ENCODE data around the gene MMD2. TPM values are rescaled to one million over a fixed set of nuclear protein-coding genes. Genes with fewer than 3 reads are reported as not detected.

The MMD2 gene
- total and polyA plus RNA-seq, 2 donors (not counting 3 experiments of a cell fraction or from before 2014, with no cell fraction given) = not detected

DNA sequence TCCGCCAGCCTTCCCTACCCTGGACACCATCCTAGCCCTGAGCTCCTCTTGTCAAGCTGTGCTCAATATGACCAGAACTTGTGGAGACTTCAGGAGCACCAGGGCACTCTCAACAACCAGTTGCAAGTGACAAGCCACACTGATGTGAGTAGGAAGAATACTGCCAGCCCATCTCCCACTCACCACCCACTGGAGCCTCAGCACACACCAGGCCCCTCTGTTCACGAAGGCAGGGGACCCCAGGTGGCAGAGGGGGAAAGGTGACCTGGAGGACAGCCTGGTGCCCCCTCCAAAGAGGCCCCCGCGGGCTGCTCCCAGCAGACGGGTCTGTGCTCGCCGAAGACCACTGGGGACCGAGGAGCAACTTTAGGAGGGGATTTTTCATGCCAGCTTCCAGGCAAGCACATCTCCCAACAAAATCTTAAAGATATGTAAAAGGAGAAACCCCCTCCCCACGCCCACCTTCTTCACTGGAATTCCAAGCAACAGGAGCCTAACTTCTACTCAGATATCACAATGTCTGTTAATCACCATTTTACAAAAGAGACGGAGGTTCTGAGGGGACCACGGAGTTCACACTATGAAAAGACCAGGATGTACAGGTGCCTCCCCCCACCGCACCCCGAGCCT lies 1.0 kb downstream of the MMD2 start:
- no peaks in the 10 kb centered on the region for H3K4me1 ChIP-seq (ENCODE audit: control insufficient read depth, extremely low read depth, insufficient read depth, low read length)
- no peak overlapping the region for H2AFZ ChIP-seq (ENCODE audit: low read depth, low read length)
- no peaks in the 10 kb centered on the region for H4K20me1 ChIP-seq (replicated peaks; ENCODE audit: control insufficient read depth, extremely low read depth, insufficient read depth, low read length)
- ChIA-PET CTCF (no interaction called here), POLR2A (no interaction called here)
- intact Hi-C loops (cut with micrococcal nuclease) (no loop called here), dilution Hi-C loops (cut with MboI; ENCODE audit: extremely low pct_ligation_motif_present, low sequenced_read_pairs) (no loop called here)
- no TSS peak for BruUV-seq (replicated peaks)
- FAIRE-seq (no peak), DNase-seq (ENCODE audit: low read depth, low spot score) (no peak)
- H3K9me3 ChIP-seq (replicated peaks; ENCODE audit: control insufficient read depth, insufficient read depth, low read length) = no peaks in the 10 kb centered on the region
- no peaks in the 10 kb centered on the region for H3K9me1 ChIP-seq (replicated peaks; ENCODE audit: control insufficient read depth, extremely low read depth, insufficient read depth, low read length)
- TF ChIP-seq CTCF (IDR thresholded peaks at IDR 0.05; ENCODE audit: extremely low read depth in 1 of 2, insufficient read depth in 1 of 2, low read depth in 1 of 2, low read length in 2 of 2) (no peak), JUN (IDR thresholded peaks at IDR 0.05; ENCODE audit: borderline replicate concordance, insufficient read depth, insufficient read length, low read depth) (no peak), POLR2AphosphoS5 (IDR thresholded peaks at IDR 0.05; ENCODE audit: insufficient read depth, low read depth, low read length) (no peak), FOS (IDR thresholded peaks at IDR 0.05; ENCODE audit: borderline replicate concordance, insufficient read depth, low read length) (no peak), POLR2A (IDR thresholded peaks at IDR 0.05; ENCODE audit: low read depth, low read length) (no peak)
- no peak overlapping the region for H3K27ac ChIP-seq (ENCODE audit: insufficient read depth, low read depth, low read length)
- H3K4me2 ChIP-seq (ENCODE audit: insufficient read depth, low read length) = no peak overlapping the region
- H3K27me3 ChIP-seq (ENCODE audit: control insufficient read depth in 2 of 2, insufficient read depth in 2 of 2, low read length in 2 of 2) = peaks cover 13 to 15% of the 10 kb centered on the region in 2 experiments
- H3K4me3 ChIP-seq (replicated peaks in 1 of 3; ENCODE audit: insufficient read depth in 1 of 3, low read depth in 1 of 3, low read length in 3 of 3) = no peak overlapping the region
- H3K9ac ChIP-seq (replicated peaks; ENCODE audit: extremely low read depth, insufficient read depth, low read length) = no peak overlapping the region
- H3K36me3 ChIP-seq (ENCODE audit: control insufficient read depth in 2 of 2, extremely low read depth in 1 of 2, insufficient read depth in 2 of 2, low read length in 2 of 2) = no peaks in the 10 kb centered on the region
- H3K79me2 ChIP-seq (ENCODE audit: control insufficient read depth, insufficient read depth, low read length) = no peaks in the 10 kb centered on the region
